H4 (cell line): Measurements from ENCODE around the gene FXYD4. TPM values are rescaled to one million over a fixed set of nuclear protein-coding genes. Genes with fewer than 3 reads are reported as not detected.
A peak's percentile ranks its signal among the peaks of the same experiment; 100 is the strongest.
"Not testable (repeated sequence)": the region's sequence is repeated elsewhere in the genome, so short reads cannot be mapped to it uniquely, and the experiment has no call there.

ENCODE experiments used
- DNase-seq: peaks from one replicate; pipeline ENCODE4 v3.0.0-alpha.2; 2015; ENCODE audit warnings: low spot score
- total RNA-seq: library from RNA; depleted of rRNA; stranded (reverse); fragments of >200 nt; shearing (Covaris generic); gene quantifications from 2 replicates; pipeline ENCODE4 v1.2.3, GENCODE V29; 2014

The FXYD4 gene
- total RNA-seq, 1 experiment from 2014 or later = not detected

- no peak for DNase-seq
These were observed 4.1 kb downstream of the FXYD4 start for GRCh38 chr10:43375401-43376020.

GRCh38 chr10:43376046-43376635, 4.7 kb downstream of the FXYD4 start:
- no peak for DNase-seq

- DNase-seq = no peak
These were observed 5.5 kb downstream of the FXYD4 start for GRCh38 chr10:43376828-43377423.

GRCh38 chr10:43377424-43377883, 6.0 kb downstream of the FXYD4 start:
- no peak for DNase-seq

GRCh38 chr10:43380610-43381222, 9.3 kb downstream of the FXYD4 start:
- peak; percentile 38 for DNase-seq

GRCh38 chr10:43383204-43383971, 12.0 kb downstream of the FXYD4 start:
- DNase-seq = no peak

- no peak for DNase-seq
These were observed 13.1 kb downstream of the FXYD4 start for GRCh38 chr10:43384252-43385221.

GRCh38 chr10:43385412-43386004, 14.1 kb downstream of the FXYD4 start:
- DNase-seq = no peak

- DNase-seq = no peak
These were observed 15.1 kb downstream of the FXYD4 start for GRCh38 chr10:43386549-43386948.

- DNase-seq = no peak
These were observed 15.7 kb downstream of the FXYD4 start for GRCh38 chr10:43386981-43387677.

GRCh38 chr10:43387678-43388032, 16.2 kb downstream of the FXYD4 start:
- DNase-seq = no peak

GRCh38 chr10:43389867-43390266, 18.4 kb downstream of the FXYD4 start:
- no peak for DNase-seq

- DNase-seq = no peak
These were observed 18.9 kb downstream of the FXYD4 start for GRCh38 chr10:43390333-43390732.

GRCh38 chr10:43390759-43391158, 19.3 kb downstream of the FXYD4 start:
- DNase-seq = no peak

GRCh38 chr10:43391496-43391895, 20.1 kb downstream of the FXYD4 start:
- DNase-seq = no peak

GRCh38 chr10:43392748-43393147, 21.3 kb downstream of the FXYD4 start:
- no peak for DNase-seq

GRCh38 chr10:43393186-43393585, 21.8 kb downstream of the FXYD4 start:
- not testable (repeated sequence) for DNase-seq

GRCh38 chr10:43393606-43394360, 22.3 kb downstream of the FXYD4 start:
- DNase-seq = no peak

GRCh38 chr10:43394868-43395267, 23.4 kb downstream of the FXYD4 start:
- DNase-seq = no peak
